Amniotic epithelial cell (primary cell): Measurements from ENCODE around the gene APBB2.

ENCODE experiments used
- DNase-seq: peaks from one replicate; pipeline ENCODE4 v3.0.0-alpha.2; 2010; ENCODE audit warnings: low read depth

Gene APBB2

DNA sequence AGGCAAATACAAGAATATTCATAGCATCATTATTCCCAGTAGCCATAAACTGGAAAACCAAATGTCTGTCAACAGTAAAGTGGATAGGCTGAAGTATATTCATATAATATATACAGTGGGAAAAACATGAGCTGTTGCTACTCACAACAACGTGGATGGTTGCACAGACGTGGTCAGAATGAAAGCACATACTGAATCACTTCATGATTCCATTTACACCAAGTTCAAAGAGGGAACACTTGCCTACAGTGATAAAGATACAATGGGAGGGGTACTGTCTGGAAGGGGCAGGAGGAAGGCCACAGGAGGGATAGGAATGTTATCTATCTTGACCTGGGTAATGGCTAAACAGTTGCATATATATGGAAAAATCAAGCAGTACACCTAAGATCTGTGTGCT is 25.3 kb downstream of the APBB2 start:
- DNase-seq = no peak

DNA sequence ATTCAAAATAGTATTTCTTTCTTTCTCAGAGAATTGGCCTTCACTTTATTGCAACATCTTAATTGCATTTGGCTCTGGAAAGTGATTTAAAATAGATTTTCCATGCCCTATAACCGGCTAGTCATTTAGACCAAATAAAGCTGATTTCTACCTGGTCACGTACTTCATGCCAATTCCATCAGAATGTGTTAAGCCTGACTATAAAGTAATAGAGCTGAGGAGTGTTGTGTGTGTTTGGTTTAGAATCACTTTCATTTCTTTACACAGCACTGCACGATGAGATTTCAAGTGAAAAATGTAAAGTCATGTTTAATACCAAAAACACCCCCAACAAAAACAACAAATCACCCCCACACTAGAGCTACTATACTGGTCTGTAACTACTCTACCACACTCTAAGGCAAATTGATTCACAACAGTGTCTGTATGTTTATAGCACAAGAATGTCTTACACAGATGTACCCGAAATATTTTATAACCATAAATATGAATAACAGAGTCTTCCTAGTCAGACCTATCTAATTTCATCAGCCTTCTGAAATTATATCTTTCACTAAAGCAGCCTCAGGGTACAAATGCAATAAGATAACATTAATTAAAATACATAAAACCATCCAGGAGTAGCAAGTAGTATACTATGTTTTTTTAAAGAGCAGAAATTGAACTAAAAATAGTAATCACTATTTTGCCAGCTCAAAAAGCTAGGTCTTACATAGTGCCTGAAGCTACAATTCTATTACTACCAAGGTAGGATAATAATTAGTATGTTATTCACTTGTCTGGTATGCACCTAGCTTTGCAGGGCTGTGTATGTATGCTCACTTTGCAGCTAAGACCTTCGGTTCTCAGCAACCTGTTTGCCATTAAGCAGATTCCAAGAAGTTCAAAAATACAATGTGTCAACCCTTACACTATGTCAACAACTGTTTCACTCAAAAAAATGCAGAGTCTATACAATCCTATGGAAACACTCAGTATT is 28.4 kb downstream of the APBB2 start:
- no peak for DNase-seq

DNA sequence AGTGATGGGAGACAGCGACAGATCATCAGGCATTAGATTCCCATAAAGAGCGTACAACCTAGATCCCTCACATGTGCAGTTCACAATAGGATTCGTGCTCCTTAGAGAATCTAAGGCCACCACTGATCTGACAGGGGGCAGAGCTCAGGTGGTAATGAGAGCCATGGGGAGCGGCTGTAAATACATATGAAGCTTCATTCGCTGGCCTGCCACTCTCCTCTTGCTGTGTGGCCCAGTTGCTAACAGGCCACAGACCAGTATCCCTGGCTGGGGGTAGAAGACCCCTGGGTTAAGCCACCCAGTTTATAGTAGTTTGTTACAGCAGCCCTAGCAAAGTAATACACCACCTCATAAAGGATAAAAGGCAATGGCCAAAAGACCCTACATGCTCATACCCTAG is 30.3 kb downstream of the APBB2 start:
- DNase-seq = no peak

DNA sequence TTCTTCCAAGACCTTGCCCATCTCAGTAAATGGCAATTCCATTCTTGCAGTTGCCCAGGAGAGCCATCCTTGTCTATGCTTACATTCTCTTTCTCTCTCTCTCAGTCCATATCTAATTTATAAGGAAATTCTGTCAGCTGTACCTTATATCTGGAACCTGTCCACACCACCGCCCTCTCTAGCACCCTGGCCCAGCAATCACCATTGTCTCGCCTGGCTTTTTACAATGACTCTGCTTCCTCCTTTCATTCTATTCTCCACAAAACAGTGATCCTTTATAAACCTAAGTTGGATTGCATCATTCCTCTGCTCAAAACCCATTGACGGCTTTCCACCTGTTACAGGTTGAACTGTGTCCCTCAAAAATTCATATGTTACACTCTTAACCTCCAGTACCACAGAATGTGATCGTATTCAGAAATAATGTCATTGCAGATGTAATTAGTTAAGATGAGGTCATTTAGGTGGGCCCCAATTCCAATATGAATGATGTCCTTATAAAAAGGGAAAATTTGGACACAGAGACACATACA is 31.3 kb downstream of the APBB2 start:
- DNase-seq = no peak

DNA sequence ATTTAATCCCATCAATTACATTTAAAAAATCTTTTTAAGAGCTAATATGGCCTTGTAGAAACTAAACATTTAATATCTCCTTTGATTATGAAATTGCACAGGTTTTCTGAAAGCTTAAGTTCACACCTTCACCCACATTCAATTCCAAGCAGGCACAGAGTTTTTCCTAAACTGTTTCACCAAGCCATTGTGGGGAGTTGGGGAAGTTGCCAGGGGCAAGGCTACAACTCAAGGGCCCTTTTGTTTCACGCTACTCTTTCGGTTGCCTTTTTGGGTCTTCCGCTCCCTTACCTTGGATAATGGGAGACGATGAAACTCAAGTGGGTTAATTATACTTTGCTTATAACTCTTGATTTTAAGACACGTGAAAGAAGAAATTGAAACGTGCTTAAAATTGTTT is 33.3 kb downstream of the APBB2 start:
- DNase-seq = no peak

DNA sequence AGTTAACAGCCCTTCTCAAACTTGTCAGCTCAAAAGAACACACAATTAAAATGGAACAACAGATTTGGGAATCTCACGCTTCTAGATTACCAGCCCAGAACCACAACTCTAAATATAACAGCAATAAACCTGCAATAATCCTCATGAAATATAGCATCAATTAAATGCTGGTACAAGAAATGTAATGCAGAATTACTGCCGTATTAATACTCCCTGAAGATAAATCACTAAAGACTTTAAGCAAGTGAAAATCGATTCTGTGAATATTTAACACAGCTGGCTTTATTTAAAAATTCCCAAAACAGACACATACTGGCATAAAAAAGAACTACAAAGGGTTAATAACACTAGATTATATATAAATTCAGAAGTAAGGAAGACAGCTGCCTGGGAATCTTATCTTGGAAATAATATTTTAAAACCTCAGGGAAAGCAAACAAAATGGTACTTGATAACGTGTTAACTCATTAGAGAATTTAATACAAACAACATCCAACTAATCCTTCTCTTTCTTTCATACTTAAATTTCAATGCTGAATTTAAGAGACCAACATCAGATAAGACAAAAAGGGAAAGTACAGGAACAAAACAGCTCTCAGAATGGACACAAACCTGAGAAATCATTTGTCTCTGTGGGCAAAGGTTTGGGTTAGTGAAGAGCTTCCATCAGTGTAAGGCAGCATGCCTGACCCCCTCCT is 34.7 kb downstream of the APBB2 start:
- DNase-seq = no peak

DNA sequence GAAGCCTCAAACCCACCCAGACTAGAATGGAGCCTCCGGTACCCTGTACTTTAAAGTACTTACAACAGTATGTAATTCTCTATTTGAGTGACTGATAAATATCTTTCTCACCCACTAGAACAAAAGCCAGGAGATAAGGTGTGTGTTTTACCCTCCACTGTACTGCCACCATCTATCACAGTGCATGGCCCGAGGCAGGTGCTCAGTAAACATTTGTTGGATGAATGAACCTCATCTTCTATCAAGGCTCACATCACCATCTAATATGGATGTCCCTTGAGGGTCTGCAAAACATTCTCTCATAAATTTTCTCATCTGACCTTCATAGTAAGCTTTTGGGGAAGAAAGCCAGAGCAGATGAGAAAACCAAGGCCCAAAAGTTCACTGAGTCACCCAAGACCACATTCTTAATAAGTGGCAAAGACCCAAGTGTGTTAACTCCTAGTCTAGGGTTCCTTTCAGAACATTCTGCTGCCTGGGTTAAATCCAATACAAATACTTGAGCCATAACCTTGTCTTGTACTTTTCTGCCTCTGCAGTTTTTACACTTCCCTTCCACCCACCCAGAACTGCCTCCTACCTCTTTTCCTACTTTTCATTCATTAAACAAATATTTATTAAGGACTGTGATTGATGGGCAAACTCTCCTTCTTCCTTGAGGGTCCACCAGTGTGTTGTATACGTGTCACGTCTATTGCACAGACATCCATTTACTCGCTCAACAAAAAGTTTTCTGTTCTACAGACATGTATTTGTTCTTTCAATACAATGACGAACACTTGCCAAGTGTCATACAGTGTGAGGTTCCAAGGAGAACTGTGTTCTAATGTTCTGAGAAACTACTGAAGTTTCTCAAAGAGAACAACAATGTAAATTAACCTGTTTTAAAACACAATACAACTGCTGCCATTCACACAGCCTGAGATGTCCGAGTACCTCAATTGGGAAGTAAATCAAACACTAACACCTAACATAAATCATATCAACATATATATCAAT is 35.7 kb downstream of the APBB2 start:
- DNase-seq = peak; percentile 85

DNA sequence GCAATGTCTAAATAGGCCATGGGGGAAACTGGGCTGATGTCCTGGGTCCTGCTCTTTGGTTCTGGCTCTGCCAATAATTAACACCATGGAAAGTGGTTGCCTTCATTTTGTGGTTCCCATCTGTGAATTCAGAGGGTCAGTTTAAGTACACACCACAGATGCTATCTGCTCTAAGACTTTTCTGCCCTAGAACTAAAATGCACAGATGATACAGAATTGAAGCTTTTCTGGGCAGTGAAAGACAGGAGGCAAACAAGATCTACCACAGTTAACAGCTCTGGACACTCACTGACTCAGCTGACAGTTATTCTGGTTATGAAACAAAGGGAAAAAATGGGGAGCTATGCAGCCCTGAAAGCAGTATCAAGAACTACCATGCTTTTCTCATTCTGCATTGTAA is 37.3 kb downstream of the APBB2 start:
- DNase-seq = peak; percentile 91

DNA sequence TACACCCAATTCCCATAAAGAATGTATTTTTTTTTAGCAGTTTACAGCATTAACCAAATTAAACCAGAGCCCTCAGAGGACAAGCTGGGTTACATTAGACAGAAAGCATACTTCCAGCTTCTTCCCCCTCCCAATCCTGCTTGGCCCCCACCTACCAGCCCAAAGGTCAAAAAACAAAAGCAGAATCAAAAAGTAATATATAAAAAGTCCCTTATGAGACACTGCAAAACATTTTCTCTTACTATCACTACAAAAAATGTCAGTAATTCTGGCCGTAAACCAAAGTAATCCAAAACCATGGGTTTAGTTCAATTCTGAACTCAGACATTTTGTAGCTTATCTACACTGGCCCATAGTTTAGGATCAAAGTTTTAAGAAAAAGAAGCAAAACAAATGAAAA is 38.0 kb downstream of the APBB2 start:
- DNase-seq = peak; percentile 67

DNA sequence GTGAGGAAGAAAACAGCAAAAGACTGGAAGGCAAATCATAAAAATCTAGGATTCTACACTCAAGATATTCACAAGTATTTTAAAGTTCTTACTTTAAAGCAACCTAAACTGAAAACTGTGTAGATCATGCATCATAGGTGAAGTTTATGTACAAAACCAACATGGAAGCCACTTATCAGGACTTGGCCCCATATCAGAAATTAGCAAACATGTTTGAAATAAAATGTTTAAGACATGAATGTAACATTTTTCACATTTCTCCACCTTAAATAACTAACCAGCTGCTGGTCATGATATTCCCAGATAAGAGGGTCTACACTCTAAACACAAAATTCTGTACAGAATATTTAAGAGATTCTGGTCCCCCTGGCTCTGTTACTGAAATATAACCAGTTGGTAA is 38.5 kb downstream of the APBB2 start:
- DNase-seq = peak; percentile 43

DNA sequence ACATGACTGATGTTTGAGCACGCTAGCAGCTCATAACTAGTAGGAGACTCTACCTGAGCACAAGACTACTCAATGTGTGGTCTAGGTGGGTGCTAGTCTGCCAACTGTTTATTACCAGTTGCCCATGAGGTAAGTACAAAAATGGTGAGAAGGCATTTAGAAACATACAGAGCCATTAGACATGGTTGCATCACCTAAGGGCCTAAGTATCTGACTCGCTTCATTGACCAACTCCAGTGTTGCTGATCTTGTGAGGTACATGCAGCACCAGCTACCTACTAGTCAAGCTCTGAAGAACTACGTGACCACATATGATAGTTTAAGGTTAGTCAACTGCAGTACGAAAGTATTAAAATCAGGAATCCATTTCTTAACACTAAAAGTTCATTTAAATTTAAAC is 39.9 kb downstream of the APBB2 start:
- DNase-seq = peak; percentile 85

DNA sequence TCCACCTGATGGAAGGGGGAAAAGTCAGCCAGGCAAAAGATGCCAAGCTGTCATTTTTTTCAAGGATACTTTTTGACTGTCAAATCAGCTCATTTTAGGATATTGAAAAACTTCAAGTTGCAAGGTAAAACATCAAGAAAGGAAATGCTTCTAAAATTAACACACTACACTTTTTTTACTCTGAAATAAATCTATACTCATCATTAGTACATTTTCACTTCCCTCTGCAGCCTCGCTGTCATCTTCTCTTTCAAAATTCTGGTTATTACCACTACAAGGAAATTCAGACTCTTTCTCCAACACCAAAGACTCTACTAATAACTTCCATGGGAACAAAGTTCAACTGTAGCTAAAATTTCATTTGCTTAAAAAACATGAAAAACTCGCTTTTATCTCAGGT is 41.6 kb downstream of the APBB2 start:
- DNase-seq = no peak

DNA sequence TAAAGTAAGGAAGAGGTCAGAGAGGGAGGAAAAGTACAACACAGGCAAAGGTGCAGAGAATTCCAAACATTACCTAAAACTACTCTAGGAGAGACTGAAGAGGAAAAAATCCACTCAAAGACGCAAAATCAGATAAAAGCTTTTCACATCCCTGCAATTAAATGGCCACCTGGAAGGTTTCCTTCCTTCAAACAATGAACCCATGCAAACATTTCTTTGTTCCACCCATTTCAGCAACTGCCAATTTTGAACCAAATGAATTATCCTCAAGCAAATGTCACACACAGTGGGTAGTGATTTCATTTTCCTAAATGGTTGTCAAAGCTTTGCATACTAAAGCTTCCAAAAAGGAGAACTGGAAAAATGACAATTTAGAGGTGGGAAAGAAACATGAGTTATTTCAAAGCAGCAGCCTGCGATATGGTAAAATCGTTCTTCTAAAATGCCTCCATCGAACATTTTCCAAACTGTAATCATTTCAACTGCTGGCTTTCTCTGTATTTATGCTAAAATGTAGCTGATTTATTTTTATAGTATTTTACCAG is 45.0 kb downstream of the APBB2 start:
- DNase-seq = no peak

DNA sequence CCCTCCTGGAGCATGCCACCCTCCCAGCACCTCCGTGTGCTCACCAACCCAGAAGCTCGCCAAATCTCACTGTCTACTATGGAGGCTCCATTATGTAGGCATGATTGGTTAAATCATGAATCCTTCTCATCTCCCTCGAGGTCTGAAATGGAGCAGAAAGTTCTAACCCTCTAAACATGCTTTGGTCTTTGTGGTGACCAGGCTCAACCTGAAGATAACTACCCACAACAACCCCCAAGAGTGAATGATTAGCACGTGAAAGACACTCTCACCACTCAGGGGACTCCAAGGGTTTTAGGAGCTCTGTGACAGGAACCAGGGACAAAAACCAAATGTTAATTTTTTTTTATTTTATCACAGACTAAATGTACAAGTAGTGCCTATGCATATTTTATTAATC is 47.2 kb downstream of the APBB2 start:
- DNase-seq = no peak

DNA sequence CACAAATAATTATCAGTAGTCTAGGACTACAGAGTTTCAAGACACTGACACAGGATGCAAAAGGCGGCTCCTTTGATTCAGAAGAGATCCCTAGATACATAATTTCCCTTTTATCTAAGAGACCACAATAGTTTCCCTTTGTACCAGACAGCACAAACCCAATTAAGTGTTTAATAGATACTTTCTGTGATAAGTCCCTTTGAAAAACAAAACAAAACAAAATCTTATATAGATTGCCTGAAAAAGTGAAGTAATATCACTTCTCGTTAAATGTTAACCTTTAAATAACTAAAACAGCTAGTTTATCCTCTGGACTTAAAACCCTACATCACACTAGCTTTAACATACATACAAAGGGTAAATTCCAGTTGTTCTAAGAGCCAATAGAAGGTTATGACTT is 49.9 kb downstream of the APBB2 start:
- no peak for DNase-seq

DNA sequence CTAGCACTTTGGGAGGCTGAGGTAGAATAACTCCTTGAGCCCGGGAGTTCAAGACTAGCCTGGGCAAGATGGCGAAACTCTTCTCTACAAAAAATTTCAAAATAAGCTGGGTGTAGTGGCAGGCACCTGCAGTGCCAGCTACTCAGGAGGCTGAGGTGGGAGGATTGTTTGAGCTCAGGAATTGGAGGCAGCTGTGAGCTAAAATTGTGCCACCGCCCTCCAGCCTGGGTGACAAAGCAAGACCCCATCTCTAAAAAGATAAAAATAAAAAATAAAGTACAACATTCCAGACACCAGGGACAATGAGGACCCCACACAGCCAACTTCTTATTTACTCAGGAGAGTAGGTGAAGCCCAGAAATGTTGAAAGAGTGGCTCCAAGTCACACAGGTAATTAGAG is 53.0 kb downstream of the APBB2 start:
- DNase-seq = no peak

DNA sequence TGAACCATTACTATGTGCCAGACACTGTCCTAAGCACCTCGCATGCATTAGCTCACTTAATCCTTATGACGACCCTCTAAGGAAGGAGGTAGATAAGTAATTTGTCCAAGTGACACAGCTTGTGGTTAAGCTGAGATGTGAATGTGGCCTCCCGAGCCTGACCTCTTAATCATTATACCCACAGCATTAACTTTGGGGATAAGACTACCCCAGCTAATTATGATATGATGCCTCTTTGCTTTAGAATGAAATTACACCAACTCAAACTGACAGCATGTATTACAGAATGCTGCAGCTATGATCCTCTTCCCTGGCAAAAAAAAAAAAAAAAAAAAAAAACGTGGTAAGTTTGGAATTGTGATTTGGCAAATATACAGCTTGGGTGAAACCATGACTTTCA is 53.5 kb downstream of the APBB2 start:
- peak; percentile 75 for DNase-seq

DNA sequence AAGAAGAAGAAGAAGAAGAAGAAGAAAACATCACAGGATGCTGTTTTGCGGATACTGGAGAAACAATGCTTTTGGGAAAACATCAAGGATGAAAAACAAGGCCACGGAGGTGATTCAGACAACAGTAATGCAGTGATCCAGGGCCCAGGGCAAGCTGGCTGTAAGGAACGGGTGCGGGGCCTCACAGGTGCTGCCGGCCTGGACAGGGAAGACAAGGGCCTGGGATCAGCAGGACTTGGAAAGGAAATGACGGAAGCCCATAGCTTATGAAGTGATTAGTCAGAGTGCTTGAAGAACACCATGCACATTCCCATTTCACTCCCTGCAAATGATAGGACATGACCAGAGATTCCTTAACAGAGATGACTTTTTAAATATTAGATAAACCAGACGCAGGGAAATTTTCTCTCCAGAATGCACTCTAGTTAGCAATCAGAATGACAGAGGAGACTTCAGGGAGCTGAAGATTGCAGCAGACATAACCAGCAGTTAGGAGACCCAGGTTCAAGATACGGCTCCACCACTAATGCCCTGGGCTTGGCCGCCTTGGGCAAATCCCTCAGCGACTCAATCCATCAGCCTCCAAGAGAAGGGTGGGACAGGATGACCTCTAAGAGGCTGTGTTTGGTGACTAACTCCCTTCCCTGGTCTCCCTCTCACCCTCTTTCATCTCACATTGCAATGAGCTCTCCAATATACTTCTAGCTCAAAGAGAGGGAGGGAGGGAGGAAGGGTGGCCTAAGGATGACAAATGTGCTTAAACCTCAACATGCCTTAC is 54.1 kb downstream of the APBB2 start:
- DNase-seq = peak; percentile 100

DNA sequence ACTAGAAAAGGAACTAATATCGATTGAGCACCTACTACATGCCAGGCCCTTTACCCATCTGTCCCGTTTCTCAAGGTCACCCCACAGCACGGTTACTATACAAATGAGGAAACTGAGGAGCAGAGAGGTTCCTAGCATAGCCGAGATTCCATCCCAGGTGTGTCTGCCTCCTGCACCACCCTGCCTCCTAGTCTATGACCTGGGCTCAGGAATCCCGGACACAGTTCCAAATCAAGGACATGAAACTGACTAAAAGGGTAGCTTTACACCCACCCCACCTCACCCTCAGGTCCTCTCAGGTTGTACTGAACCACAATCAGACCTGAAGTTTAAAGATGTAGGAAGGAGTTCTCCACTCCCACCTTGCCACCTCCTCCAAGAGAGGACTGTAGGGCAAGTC is 55.6 kb downstream of the APBB2 start:
- no peak for DNase-seq

DNA sequence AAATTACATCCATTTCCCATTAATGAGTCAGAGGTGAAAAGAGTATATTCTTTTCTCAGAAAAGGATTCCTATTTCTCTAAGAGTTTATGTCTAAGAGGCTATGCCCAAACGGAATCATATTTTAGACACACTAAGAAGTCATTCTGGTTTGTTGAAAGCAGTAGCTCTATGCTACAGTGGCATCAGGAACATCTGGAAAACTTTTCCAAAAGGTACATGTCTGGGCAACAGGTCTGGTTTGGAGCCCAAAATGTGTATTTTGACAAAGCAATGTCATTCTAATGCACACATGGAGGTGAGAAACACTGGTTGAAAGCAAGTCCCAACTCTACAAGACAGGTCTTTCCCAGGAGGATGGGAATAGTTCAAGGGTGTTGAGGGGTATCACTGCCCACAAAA is 56.1 kb downstream of the APBB2 start:
- no peak for DNase-seq

DNA sequence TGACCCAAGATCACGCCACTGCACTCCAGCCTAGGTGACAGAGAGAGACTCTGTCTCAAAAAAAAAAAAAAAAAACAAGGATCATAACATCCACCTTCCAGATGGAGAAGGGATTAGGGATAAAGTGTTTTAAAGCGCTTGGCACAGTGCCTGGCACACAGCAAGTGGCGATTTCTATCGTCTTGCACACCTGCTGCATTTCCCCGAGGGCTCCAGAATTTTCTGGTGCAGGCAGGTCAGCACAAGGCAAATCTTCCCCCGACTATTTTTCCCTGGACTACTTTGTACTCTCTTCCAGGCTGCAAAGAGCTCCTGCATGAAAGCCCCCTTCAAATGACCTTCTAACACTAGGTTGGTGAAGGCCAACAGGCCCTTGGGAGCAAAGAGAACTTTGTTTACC is 57.3 kb downstream of the APBB2 start:
- no peak for DNase-seq
